CD4-positive, alpha-beta T cell treated with Interleukin-21 for 1 hour (primary cell): ENCODE data around the gene CBX2.

Source experiments
- DNase-seq: peaks from one replicate; pipeline ENCODE4 v3.0.0-alpha.2; 2020

The CBX2 gene

GRCh38 chr17:79801156-79802038, 23.4 kb downstream of the CBX2 start:
- DNase-seq, result no peak

- DNase-seq, result no peak
Measured at GRCh38 chr17:79802039-79802735, 24.2 kb downstream of the CBX2 start.

- DNase-seq, result no peak
Measured at GRCh38 chr17:79802736-79803420, 24.9 kb downstream of the CBX2 start.

- DNase-seq, result no peak
Measured at GRCh38 chr17:79803421-79803996, 25.6 kb downstream of the CBX2 start.

- peak; percentile 51 for DNase-seq
Measured at GRCh38 chr17:79803997-79804855, 26.3 kb downstream of the CBX2 start.

- no peak for DNase-seq
Measured at GRCh38 chr17:79804856-79805696, 27.1 kb downstream of the CBX2 start.

- no peak for DNase-seq
Measured at GRCh38 chr17:79806446-79806760, 28.5 kb downstream of the CBX2 start.

GRCh38 chr17:79806863-79807720, 29.1 kb downstream of the CBX2 start:
- no peak for DNase-seq

- DNase-seq, result peak; percentile 52
Measured at GRCh38 chr17:79808763-79809529, 31.0 kb downstream of the CBX2 start.

GRCh38 chr17:79809530-79810129, 31.7 kb downstream of the CBX2 start:
- no peak for DNase-seq

GRCh38 chr17:79810130-79811010, 32.4 kb downstream of the CBX2 start:
- peak; percentile 85 for DNase-seq

GRCh38 chr17:79811011-79811867, 33.3 kb downstream of the CBX2 start:
- DNase-seq, result peak; percentile 43

GRCh38 chr17:79811868-79812352, 34.0 kb downstream of the CBX2 start:
- DNase-seq, result no peak

GRCh38 chr17:79812353-79813258, 34.7 kb downstream of the CBX2 start:
- DNase-seq, result no peak

GRCh38 chr17:79813297-79814126, 35.6 kb downstream of the CBX2 start:
- DNase-seq, result no peak
